OCI-LY7 (cell line): ENCODE measurements around the gene PRKN.

Experiments used
- CTCF ChIP-seq: fragments of 200-600 bp; sonication (generic); conservative IDR thresholded peaks from 2 replicates; pipeline ENCODE4 v1.5.1; 2014; ENCODE audit warnings: mild to moderate bottlenecking, antibody characterized with exemption, low read length, moderate library complexity, mixed read lengths
- EZH2phosphoT487 ChIP-seq: fragments of 200-600 bp; sonication (generic); IDR thresholded peaks from 2 replicates; pipeline ENCODE4 v1.6.1; 2018; ENCODE audit warnings: low read depth, borderline replicate concordance, mild to moderate bottlenecking, mixed run types, antibody characterized with exemption, low read length, moderate library complexity, mixed read lengths

GRCh38 chr6:161651949-161652348 lies 1075.6 kb downstream of the PRKN start:
- TF ChIP-seq CTCF (no peak), EZH2phosphoT487 (no peak)
